ENCODE data around the gene PTPN4. TPM values are rescaled to one million over a fixed set of nuclear protein-coding genes. Genes with fewer than 3 reads are reported as not detected.
"Not testable (repeated sequence)": the region's sequence is repeated elsewhere in the genome, so short reads cannot be mapped to it uniquely, and the experiment has no call there.

The PTPN4 gene
- total and polyA plus RNA-seq, 10 of the 15 experiments (the other 5 are each of a cell fraction or from before 2014, with no cell fraction given) = 5.0 to 29.7 (median 23.7) TPM

- H3K9me3 ChIP-seq (replicated peaks; ENCODE audit: control insufficient read depth, insufficient read depth, low read length) = no peaks in the 10 kb centered on the region
- intact Hi-C loops (cut with micrococcal nuclease; ENCODE audit: unreplicated experiment) = no loop called here
- no peaks in the 10 kb centered on the region for H4K20me1 ChIP-seq (ENCODE audit: control insufficient read depth, insufficient read depth)
- no peak overlapping the region for H2AFZ ChIP-seq (ENCODE audit: control insufficient read depth, low read depth, low read length)
- ChIA-PET CTCF (interaction anchor here (1.3 kb wide), 1 partner anchor 178 kb away, joined by 3 read pairs; no protein-coding TSS in a partner anchor), POLR2A (interaction anchor here (0.5 kb wide), 1 partner anchor 12 kb away, joined by 4 read pairs; no protein-coding TSS in a partner anchor), SMC1A (ENCODE audit: uncharacterized antibody, unreplicated experiment) (no interaction called here), RAD21 (ENCODE audit: unreplicated experiment) (no interaction called here)
- no peak overlapping the region for H3K27ac ChIP-seq (ENCODE audit: control insufficient read depth, insufficient read depth)
- H3K36me3 ChIP-seq (ENCODE audit: control insufficient read depth in 2 of 2, insufficient read depth in 2 of 2, low read length in 1 of 2) = no peaks in the 10 kb centered on the region
- DNase-seq (ENCODE audit: low read depth, low spot score) = no peak
- BruUV-seq (replicated peaks) = no TSS peak
- no peaks in the 10 kb centered on the region for H3K79me2 ChIP-seq (ENCODE audit: control insufficient read depth, insufficient read depth, low read length)
- no peak for ATAC-seq
- 48% methylated on average over 3 of the region's 3 CpGs for WGBS (ENCODE audit: insufficient coverage, insufficient replicate concordance, low lambda C conversion rate, missing lambda C conversion rate)
- no peak overlapping the region for H3K4me3 ChIP-seq
- no peak for TF ChIP-seq NR2C1 (IDR thresholded peaks at IDR 0.05)
- TF ChIP-seq, protein P1, sequence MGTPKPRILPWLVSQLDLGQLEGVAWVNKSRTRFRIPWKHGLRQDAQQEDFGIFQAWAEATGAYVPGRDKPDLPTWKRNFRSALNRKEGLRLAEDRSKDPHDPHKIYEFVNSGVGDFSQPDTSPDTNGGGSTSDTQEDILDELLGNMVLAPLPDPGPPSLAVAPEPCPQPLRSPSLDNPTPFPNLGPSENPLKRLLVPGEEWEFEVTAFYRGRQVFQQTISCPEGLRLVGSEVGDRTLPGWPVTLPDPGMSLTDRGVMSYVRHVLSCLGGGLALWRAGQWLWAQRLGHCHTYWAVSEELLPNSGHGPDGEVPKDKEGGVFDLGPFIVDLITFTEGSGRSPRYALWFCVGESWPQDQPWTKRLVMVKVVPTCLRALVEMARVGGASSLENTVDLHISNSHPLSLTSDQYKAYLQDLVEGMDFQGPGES (IDR thresholded peaks at IDR 0.05) = no peak
- TF ChIP-seq CHD2 (IDR thresholded peaks at IDR 0.05; ENCODE audit: borderline replicate concordance, low read depth, low read length) = no peak
- TF ChIP-seq EZH2 (IDR thresholded peaks at IDR 0.05; ENCODE audit: borderline replicate concordance, control insufficient read depth, low read depth, low read length) = no peak
- no peak for TF ChIP-seq SREBF1 (IDR thresholded peaks at IDR 0.05; ENCODE audit: low read length)
- no peak for TF ChIP-seq ZNF384 (IDR thresholded peaks at IDR 0.05; ENCODE audit: borderline replicate concordance, low read depth, low read length)
- no peak for TF ChIP-seq FOXM1 (IDR thresholded peaks at IDR 0.05; ENCODE audit: low read depth, low read length)
- TF ChIP-seq FOS (IDR thresholded peaks at IDR 0.05; ENCODE audit: borderline replicate concordance, extremely low read depth, insufficient read length) = no peak
- TF ChIP-seq CBX5 (IDR thresholded peaks at IDR 0.05; ENCODE audit: low read depth) = no peak
- no peak for TF ChIP-seq HDAC6 (IDR thresholded peaks at IDR 0.05; ENCODE audit: unreplicated experiment)
- TF ChIP-seq NFYA (IDR thresholded peaks at IDR 0.05; ENCODE audit: borderline replicate concordance, low read depth, low read length) = no peak
- no peak overlapping the region for H3K4me2 ChIP-seq (ENCODE audit: control insufficient read depth, insufficient read depth)
- H3K27me3 ChIP-seq (replicated peaks in 1 of 2; ENCODE audit: control insufficient read depth in 2 of 2, insufficient read depth in 2 of 2, low read length in 1 of 2) = no peaks in the 10 kb centered on the region
- FAIRE-seq = no peak
- no peaks in the 10 kb centered on the region for H3K4me1 ChIP-seq (ENCODE audit: control insufficient read depth, insufficient read depth, low read length)
- in situ Hi-C loops (cut with MboI) = no loop called here
- H3K9ac ChIP-seq (ENCODE audit: control insufficient read depth, insufficient read depth, low read length) = no peak overlapping the region
Observed at GRCh38 chr2:119996148-119996547, 236.4 kb downstream of the PTPN4 start.

DNA sequence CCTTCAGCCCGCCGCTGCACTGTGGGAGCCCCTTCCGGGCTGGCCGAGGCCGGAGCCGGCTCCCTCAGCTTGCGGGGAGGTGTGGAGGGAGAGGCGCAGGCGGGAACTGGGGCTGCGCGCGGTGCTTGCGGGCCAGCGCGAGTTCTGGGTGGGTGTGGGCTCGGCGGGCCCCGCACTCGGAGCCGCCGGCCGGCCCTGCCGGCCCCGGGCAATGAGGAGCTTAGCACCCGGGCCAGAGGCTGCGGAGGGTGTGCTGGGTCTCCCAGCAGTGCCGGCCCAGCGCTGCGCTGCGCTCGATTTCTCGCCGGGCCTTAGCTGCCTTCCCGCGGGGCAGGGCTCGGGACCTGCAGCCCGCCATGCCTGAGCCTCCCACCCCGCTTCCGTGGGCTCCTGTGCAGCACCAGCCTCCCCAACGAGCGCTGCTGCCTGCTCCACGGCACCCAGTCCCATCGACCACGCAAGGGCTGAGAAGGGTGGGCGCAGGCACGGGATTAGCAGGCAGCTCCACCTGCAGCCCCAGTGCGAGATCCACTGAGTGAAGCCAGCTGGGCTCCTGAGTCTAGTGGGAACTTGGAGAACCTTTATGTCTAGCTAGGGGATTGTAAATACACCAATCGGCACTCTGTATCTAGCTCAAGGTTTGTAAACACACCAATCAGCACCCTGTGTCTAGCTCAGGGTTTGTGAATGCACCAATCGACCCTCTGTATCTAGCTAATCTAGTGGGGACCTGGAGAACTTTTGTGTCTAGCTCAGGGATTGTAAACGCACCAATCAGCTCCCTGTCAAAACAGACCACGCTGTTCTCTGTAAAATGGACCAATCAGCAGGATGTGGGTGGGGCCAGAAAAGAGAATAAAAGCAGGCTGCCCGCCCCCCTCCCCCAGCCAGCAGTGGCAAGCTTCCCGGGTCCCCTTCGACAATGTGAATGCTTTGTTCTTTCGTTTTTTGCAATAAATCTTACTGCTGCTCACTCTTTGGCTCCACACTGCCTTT lies 237.5 kb downstream of the PTPN4 start:
- H3K4me2 ChIP-seq (ENCODE audit: control insufficient read depth, insufficient read depth); H3K4me1 ChIP-seq (ENCODE audit: control insufficient read depth, insufficient read depth, low read length); H3K79me2 ChIP-seq (ENCODE audit: control insufficient read depth, insufficient read depth, low read length); H3K4me3 ChIP-seq; H3K27ac ChIP-seq (ENCODE audit: control insufficient read depth, insufficient read depth); in situ Hi-C loops (cut with MboI); H4K20me1 ChIP-seq (ENCODE audit: control insufficient read depth, insufficient read depth); DNase-seq (ENCODE audit: low read depth, low spot score); RAD21 ChIA-PET (ENCODE audit: unreplicated experiment); H3K9me3 ChIP-seq (replicated peaks; ENCODE audit: control insufficient read depth, insufficient read depth, low read length); intact Hi-C loops (cut with micrococcal nuclease; ENCODE audit: unreplicated experiment); CTCF ChIA-PET; BruUV-seq (replicated peaks); ATAC-seq; H3K9ac ChIP-seq (ENCODE audit: control insufficient read depth, insufficient read depth, low read length); FAIRE-seq; POLR2A ChIA-PET; H3K27me3 ChIP-seq (replicated peaks in 1 of 2; ENCODE audit: control insufficient read depth in 2 of 2, insufficient read depth in 2 of 2, low read length in 1 of 2); H3K36me3 ChIP-seq (ENCODE audit: control insufficient read depth in 2 of 2, insufficient read depth in 2 of 2, low read length in 1 of 2); H2AFZ ChIP-seq (ENCODE audit: control insufficient read depth, low read depth, low read length): not testable (repeated sequence)
- 78% methylated on average over 47 of the region's 55 CpGs for WGBS (ENCODE audit: insufficient coverage, insufficient replicate concordance, low lambda C conversion rate, missing lambda C conversion rate)
- SMC1A ChIA-PET (ENCODE audit: uncharacterized antibody, unreplicated experiment) = interaction anchor here (1.1 kb wide), 1 partner anchor 268 kb away, joined by 3 read pairs; no protein-coding TSS in a partner anchor

Data from GM12878 (cell line).